H1 (cell line): ENCODE measurements around the gene CEP104. TPM values are rescaled to one million over a fixed set of nuclear protein-coding genes. Genes with fewer than 3 reads are reported as not detected.

Experiments used
- BACH1 ChIP-seq: IDR thresholded peaks from 2 replicates; pipeline ENCODE4 v1.6.1; 2012; ENCODE audit warnings: low read length, improper control_type of control experiment
- CHD1 ChIP-seq: IDR thresholded peaks from 2 replicates; pipeline ENCODE4 v1.6.1; 2012; ENCODE audit warnings: low read depth, low read length, improper control_type of control experiment
- CHD7 ChIP-seq: fragments of 300-600 bp; sonication (generic); IDR thresholded peaks from 2 replicates; pipeline ENCODE4 v1.7.1; 2012; ENCODE audit warnings: low read length, moderate library complexity, mild to moderate bottlenecking, inconsistent platforms; ENCODE audit not compliant: insufficient replicate concordance
- POLR2AphosphoS5 ChIP-seq: IDR thresholded peaks from 2 replicates; pipeline ENCODE4 v1.6.1; 2011; ENCODE audit warnings: low read depth, low read length
- SIX5 ChIP-seq: IDR thresholded peaks from 2 replicates; pipeline ENCODE4 v1.6.1; 2011; ENCODE audit warnings: mild to moderate bottlenecking, low read depth, low read length
- polyA plus RNA-seq, 7 experiments: library from polyadenylated mRNA; depleted of rRNA in 3 of 7; stranded (reverse) in 5 of 7; unstranded in 2 of 7; fragments of >200 nt in 5 of 7; fragments of 200-250 nt in 2 of 7; gene quantifications; 1 replicate in 5 of 7; 2 replicates in 1 of 7; 4 replicates in 1 of 7; pipeline versions ENCODE4 v1.2.1 to v1.2.3, GENCODE V29; 2011 to 2013; ENCODE audit warnings: missing spikeins in 2 of 7, mixed read lengths in 2 of 7
- total RNA-seq: library from RNA; stranded (reverse); fragmentation: NEBNext Ultra II Directional; extraction: Animal tissue kit (Norgen Biotek cat#: 25700); gene quantifications from 2 replicates; pipeline ENCODE4 v1.2.1, GENCODE V29; 2021

CEP104 gene
- total and polyA plus RNA-seq, 2 of the 8 experiments (the other 6 are each of a cell fraction or from before 2014, with no cell fraction given) = 8.0 to 43.9 TPM

- TF ChIP-seq CHD7 = no peak
- no peak for TF ChIP-seq SIX5
- TF ChIP-seq POLR2AphosphoS5 = no peak
- no peak for TF ChIP-seq BACH1
- TF ChIP-seq CHD1 = no peak
Measured at GRCh38 chr1:3828391-3828790, 28.6 kb downstream of the CEP104 start (continued).
